Left hindlimb (tissue), 1 donor: Measurements from ENCODE around the gene PSMF1.

Source experiments
- DNase-seq: peaks from one replicate; pipeline ENCODE4 v3.0.0-alpha.2; 2018

Gene PSMF1, protein sequence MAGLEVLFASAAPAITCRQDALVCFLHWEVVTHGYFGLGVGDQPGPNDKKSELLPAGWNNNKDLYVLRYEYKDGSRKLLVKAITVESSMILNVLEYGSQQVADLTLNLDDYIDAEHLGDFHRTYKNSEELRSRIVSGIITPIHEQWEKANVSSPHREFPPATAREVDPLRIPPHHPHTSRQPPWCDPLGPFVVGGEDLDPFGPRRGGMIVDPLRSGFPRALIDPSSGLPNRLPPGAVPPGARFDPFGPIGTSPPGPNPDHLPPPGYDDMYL

DNA sequence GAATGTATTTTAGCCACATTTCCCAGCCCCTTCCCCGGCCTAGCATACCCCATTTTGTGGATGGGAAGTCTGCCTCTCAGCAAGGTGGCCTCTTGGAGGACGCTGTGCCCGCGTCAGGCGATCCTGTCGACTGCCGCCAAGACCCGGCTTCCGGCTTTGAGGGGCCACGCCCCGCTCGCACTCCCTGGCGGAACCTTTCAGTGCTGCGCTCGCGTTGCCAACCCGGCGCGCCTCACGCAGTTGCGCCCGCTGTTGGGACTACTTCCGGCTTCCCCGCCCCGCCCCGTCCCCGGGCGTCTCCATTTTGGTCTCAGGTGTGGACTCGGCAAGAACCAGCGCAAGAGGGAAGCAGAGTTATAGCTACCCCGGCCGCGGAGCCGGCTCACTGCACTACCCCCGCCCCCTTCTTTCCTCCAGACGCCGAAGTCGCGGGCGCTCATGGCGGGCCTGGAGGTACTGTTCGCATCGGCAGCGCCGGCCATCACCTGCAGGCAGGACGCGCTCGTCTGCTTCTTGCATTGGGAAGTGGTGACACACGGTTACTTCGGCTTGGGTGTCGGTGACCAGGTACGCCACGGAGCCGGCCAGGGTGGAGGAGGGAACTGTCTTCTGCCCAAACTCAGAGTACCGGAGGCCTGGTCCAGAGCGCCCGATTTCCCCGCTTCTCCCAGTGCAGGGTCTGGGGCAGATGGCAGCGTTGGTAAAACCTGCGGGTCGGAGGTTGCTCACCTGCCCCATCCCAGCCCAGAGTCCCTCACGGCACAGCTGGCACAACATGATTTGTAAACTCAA lies at the start of gene PSMF1:
PSMF1 (plus strand) TSS at position 267 of the 792 bp plus-strand sequence; CDS start at position 439, 172 bp downstream.
- DNase-seq, result peak; percentile 94

GRCh38 chr20:1072258-1072657 lies 46.1 kb upstream of the PSMF1 start:
- no peak for DNase-seq

DNA sequence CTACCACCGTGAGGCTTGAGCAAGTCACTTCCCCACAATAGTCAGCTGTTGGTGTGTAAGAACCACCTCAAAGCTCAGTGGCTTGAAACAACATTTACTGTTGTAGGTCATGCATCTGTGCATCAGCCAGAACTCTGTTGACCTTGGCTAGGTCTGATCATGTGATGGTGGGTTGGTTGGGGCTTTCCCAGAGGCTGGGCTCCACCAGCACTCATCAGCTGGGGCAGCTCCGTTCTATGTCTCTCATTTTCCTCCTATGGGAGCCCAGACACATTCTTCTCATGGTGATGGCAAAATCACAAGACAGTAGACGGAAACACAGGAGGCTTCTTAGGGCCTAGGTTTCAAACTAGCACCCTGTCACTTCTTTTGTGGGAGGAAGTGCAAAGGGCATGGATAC lies 42.8 kb upstream of the PSMF1 start:
- DNase-seq, result no peak

DNA sequence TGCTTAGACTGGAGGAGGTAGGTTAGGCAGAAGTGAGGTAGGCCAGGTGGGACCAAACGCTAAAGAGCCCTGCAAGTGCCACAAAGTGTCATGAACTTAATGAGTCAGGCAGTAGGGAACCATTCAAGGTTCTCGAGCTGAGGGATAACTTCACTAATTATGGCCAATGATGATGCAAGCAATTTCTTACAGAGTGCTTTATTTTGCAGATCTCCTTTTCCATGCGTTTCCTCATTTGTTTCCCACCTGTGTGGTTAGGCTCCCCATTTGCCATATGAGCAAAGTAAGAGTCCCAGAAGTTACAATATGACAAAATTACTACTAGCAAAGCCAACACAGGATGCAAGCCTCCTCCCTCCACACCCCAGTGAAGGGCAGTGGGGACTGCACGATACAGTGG lies 36.5 kb upstream of the PSMF1 start:
- DNase-seq, result no peak

- no peak for DNase-seq
These were observed 34.8 kb upstream of the PSMF1 start for GRCh38 chr20:1083431-1084080.

- DNase-seq, result no peak
These were observed 32.7 kb upstream of the PSMF1 start for GRCh38 chr20:1085492-1086276.

GRCh38 chr20:1086277-1087213 lies 31.9 kb upstream of the PSMF1 start:
- no peak for DNase-seq

DNA sequence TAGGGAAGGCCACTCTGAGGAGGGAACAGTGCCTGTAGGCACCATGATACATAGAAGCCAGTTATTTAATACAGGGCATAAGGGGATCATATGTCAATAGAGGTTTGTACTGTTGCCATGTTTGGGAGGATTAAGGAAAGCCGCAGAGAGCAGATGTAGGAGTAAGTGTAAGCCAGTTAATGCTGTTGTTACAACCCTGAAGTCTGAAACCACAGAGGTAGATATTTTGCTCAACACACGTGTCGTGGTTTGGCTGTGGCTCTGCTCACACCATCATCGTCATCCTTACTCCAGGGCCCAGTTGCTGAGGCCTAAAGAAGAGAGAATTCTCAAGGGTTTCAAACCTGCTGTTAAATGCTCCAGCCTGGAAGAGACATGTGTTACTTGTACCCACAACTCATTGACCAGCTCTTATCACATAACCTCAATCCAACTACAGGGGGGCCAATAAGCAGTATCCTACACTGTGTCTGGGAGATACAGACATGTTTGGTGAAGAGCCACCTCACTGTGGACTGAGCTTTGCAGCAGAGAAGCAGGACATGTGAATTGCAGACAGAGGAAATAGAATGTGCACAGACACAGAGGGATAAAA lies 31.0 kb upstream of the PSMF1 start:
- DNase-seq, result no peak

GRCh38 chr20:1094751-1095150 lies 23.7 kb upstream of the PSMF1 start:
- no peak for DNase-seq

- no peak for DNase-seq
These were observed 16.9 kb upstream of the PSMF1 start for GRCh38 chr20:1101533-1101932.

GRCh38 chr20:1102016-1102415 lies 16.4 kb upstream of the PSMF1 start:
- DNase-seq, result no peak

GRCh38 chr20:1103751-1104150 lies 14.7 kb upstream of the PSMF1 start:
- DNase-seq, result no peak

GRCh38 chr20:1105599-1106194 lies 12.7 kb upstream of the PSMF1 start:
- DNase-seq, result no peak

DNA sequence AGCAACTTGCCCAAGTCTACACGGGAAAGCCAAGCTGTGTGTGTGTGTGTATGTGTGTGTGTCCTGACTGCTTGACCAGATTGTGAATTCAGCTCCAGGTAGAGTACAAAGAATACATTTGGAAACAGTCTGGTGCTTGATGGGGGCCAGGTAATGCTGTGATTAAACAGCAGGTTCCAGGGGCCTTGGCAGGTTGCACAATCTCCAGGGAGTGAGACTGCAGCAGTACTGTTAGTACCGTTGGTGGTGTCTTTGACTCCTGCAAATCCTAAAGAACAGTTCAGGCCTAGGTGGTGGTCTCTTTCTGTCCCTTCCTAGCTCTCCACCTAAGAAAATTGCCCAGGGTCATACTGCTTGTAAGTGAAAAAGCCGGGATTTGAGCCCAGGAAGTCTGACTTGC lies 11.2 kb upstream of the PSMF1 start:
- no peak for DNase-seq

DNA sequence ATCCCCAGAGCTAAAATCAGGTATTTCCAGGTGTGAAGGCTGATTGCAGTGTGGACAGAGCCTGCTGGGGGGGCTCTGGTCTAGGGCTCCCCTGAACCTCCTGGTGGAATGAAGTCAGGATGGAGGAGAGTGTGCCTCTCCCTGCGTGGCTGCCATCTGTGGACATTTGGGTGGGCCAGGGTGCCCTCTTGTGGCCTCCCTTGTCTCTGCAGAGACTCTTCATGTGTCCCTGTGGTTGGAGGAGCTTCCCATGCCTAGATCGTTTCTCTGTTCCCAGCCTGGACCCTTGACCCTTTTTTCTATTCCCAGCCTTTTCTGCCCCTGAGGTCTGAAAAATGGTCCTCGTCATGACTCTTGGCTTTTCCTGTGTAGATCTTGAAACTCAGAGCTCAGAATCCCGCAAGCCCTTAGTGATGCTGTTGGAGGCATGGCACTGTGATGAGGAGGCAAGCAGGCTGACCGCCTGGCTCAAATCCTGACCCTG lies 9.9 kb upstream of the PSMF1 start:
- peak; percentile 62 for DNase-seq

DNA sequence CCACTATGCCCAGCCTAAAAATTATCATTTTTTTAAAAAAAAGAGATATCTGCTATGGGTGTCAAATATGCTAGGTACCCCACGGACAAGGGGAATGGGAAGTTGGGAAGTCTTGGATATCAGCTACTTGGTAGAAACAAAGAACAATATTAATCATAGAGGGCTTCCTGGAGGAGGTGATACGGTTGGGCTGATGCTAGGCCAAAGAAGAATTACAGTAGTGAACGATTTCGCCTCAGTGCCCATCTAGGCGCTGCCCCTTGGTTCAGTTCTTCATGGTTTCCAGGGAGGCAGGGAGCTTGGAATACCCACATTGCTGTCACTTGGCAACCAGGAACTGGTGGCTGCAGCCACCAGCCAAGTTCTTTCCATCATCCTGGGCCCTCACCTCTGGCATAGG lies 5.5 kb upstream of the PSMF1 start:
- DNase-seq, result no peak

- DNase-seq, result no peak
These were observed 432 bp upstream of the PSMF1 start for GRCh38 chr20:1118004-1118335.

GRCh38 chr20:1119128-1119505 lies 715 bp downstream of the PSMF1 start:
- no peak for DNase-seq

GRCh38 chr20:1119524-1119923 lies 1.1 kb downstream of the PSMF1 start:
- no peak for DNase-seq

DNA sequence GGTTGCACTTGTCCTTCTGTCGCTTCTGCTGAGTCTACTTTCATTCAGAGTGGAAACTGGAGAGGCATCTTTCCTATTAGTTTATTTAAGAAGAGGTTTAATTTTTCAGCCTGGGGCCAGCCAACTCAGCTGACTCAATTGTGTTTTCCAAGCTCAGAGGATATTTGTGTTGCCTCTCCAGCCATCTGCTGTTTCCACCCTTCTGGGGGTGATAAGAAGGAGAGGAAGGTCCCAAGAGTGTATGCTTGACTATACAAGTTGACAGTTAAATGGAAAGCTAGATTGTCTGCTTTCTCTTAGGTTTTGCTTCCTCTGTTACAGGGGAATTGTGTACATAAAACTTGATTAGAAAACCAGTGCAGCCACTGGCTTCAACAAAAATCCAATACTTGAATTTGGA lies 3.0 kb downstream of the PSMF1 start:
- no peak for DNase-seq
